H1 (cell line): ENCODE measurements around the gene TCFL5. TPM values are rescaled to one million over a fixed set of nuclear protein-coding genes. Genes with fewer than 3 reads are reported as not detected.

Experiments used
- CTCF ChIA-PET: fragments of 300-600 bp; sonication (Branson Sonifier 250); formaldehyde crosslinking; loops from one replicate; lab custom pipeline; 2021; ENCODE audit not compliant: partially characterized antibody; lab: Charles Lee
- POLR2A ChIA-PET: fragments of 300-600 bp; sonication (Branson Sonifier 250); formaldehyde crosslinking; loops from one replicate; lab custom pipeline; 2021; ENCODE audit warnings: inconsistent platforms; ENCODE audit not compliant: partially characterized antibody; lab: Charles Lee
- DNase-seq, 2 experiments: peaks; one replicate each; pipeline versions ENCODE4 v3.0.0 to v3.0.0-alpha.2; 2010 to 2022; ENCODE audit warnings: low spot score in 2 of 2, low read depth in 1 of 2, mixed read lengths in 1 of 2
- FAIRE-seq: peaks from 2 replicates; lab custom pipeline; 2011; peaks lifted over from hg19 to GRCh38; lab: Jason Lieb, UNC
- H2AFZ ChIP-seq: 2 replicates; pipeline ENCODE4 v1.8.1; 2012; ENCODE audit warnings: low read length, inconsistent platforms
- H2AK5ac ChIP-seq: 2 replicates; pipeline ENCODE4 v1.6.1; 2013; ENCODE audit warnings: low read depth, low read length
- H2BK120ac ChIP-seq: replicated peaks from 2 replicates; pipeline ENCODE3; 2013; ENCODE audit warnings: low read depth, low read length, inconsistent platforms
- H2BK12ac ChIP-seq: 2 replicates; pipeline ENCODE4 v1.6.1; 2013; ENCODE audit warnings: low read depth, low read length
- H2BK15ac ChIP-seq: 2 replicates; pipeline ENCODE4 v1.6.1; 2013; ENCODE audit warnings: low read length
- H2BK20ac ChIP-seq: 2 replicates; pipeline ENCODE4 v1.6.1; 2013; ENCODE audit warnings: low read length
- H2BK5ac ChIP-seq: 2 replicates; pipeline ENCODE4 v1.6.1; 2013; ENCODE audit warnings: low read depth, low read length
- H3K14ac ChIP-seq: 2 replicates; pipeline ENCODE4 v1.6.1; 2013; ENCODE audit warnings: inconsistent platforms; ENCODE audit not compliant: insufficient read length
- H3K18ac ChIP-seq: 2 replicates; pipeline ENCODE4 v1.6.1; 2013; ENCODE audit warnings: low read length; ENCODE audit errors: extremely low read depth
- H3K23ac ChIP-seq: 2 replicates; pipeline ENCODE4 v1.6.1; 2013; ENCODE audit warnings: inconsistent platforms; ENCODE audit not compliant: insufficient read length
- H3K23me2 ChIP-seq: 2 replicates; pipeline ENCODE4 v1.6.1; 2013; ENCODE audit warnings: low read depth, low read length
- H3K27ac ChIP-seq: 2 replicates; pipeline ENCODE4 v1.6.1; 2011; ENCODE audit warnings: low read depth, low read length, inconsistent platforms
- H3K27me3 ChIP-seq, 4 experiments: replicated peaks in 1 of 4; 1 replicate in 1 of 4; 2 replicates in 3 of 4; pipeline versions ENCODE4 v1.6.1 to v1.8.1; 2011 to 2013; ENCODE audit warnings: low read length in 3 of 4, mild to moderate bottlenecking in 3 of 4, inconsistent platforms in 2 of 4, mixed read lengths in 2 of 4, moderate library complexity in 1 of 4; ENCODE audit not compliant: control insufficient read depth in 3 of 4, insufficient read depth in 3 of 4; ENCODE audit errors: extremely low read depth in 1 of 4
- H3K36me3 ChIP-seq, 4 experiments: 2 replicates each; pipeline versions ENCODE4 v1.6.1 to v1.8.1; 2011 to 2013; ENCODE audit warnings: mild to moderate bottlenecking in 4 of 4, low read length in 3 of 4, moderate library complexity in 2 of 4, control low read depth in 1 of 4, inconsistent platforms in 1 of 4; ENCODE audit not compliant: insufficient read depth in 4 of 4, control insufficient read depth in 2 of 4
- H3K4ac ChIP-seq: replicated peaks from 2 replicates; pipeline ENCODE3; 2013; ENCODE audit warnings: low read length, low read depth, mixed read lengths, inconsistent platforms; ENCODE audit not compliant: insufficient read length
- H3K4me1 ChIP-seq, 4 experiments: replicated peaks in 1 of 4; 1 replicate in 1 of 4; 2 replicates in 3 of 4; pipeline versions ENCODE4 v1.6.1 to v1.8.1; 2011 to 2013; ENCODE audit warnings: low read length in 3 of 4, inconsistent platforms in 2 of 4, mixed read lengths in 1 of 4; ENCODE audit not compliant: insufficient read depth in 4 of 4, control insufficient read depth in 3 of 4
- H3K4me2 ChIP-seq, 2 experiments: 2 replicates each; pipeline versions ENCODE4 v1.6.1 to v1.8.1; 2011 to 2013; ENCODE audit warnings: low read depth in 2 of 2, low read length in 2 of 2, control low read depth in 1 of 2, inconsistent platforms in 1 of 2, mild to moderate bottlenecking in 1 of 2; ENCODE audit not compliant: insufficient read depth in 1 of 2
- H3K4me3 ChIP-seq, 4 experiments: fragments of 200-600, 300-600 bp in 1 of 4; sonication (generic), shearing (Covaris generic), sonication (Bioruptor Twin) in 1 of 4; 2 replicates each; pipeline versions ENCODE4 v1.5.1 to v1.8.1; 2011 to 2016; ENCODE audit warnings: low read length in 4 of 4, low read depth in 3 of 4, control low read depth in 2 of 4, inconsistent platforms in 2 of 4, mild to moderate bottlenecking in 2 of 4, mixed read lengths in 1 of 4, moderate library complexity in 1 of 4; ENCODE audit not compliant: insufficient read depth in 2 of 4; ENCODE audit errors: extremely low read depth in 1 of 4
- H3K56ac ChIP-seq: replicated peaks from 2 replicates; pipeline ENCODE3; 2013; ENCODE audit warnings: low read depth, mild to moderate bottlenecking, mixed read lengths, low read length, inconsistent platforms; ENCODE audit not compliant: insufficient read length
- H3K79me1 ChIP-seq: 2 replicates; pipeline ENCODE4 v1.6.1; 2013; ENCODE audit warnings: low read depth, low read length, control low read depth
- H3K79me2 ChIP-seq, 2 experiments: 2 replicates each; pipeline versions ENCODE4 v1.6.1 to v1.8.1; 2012 to 2013; ENCODE audit warnings: low read length in 2 of 2, mild to moderate bottlenecking in 2 of 2, inconsistent platforms in 1 of 2; ENCODE audit not compliant: insufficient read depth in 2 of 2, control insufficient read depth in 1 of 2
- H3K9ac ChIP-seq, 4 experiments: replicated peaks in 1 of 4; 1 replicate in 1 of 4; 2 replicates in 3 of 4; pipeline versions ENCODE4 v1.6.1 to v1.8.1; 2011 to 2013; ENCODE audit warnings: low read depth in 3 of 4, low read length in 3 of 4, control low read depth in 2 of 4, mild to moderate bottlenecking in 2 of 4, moderate library complexity in 2 of 4, inconsistent platforms in 1 of 4; ENCODE audit errors: extremely low read depth in 1 of 4
- H3K9me3 ChIP-seq, 2 experiments: 2 replicates each; pipeline versions ENCODE4 v1.6.1 to v1.8.1; 2012 to 2013; ENCODE audit warnings: mild to moderate bottlenecking in 2 of 2, moderate library complexity in 2 of 2, control low read depth in 1 of 2, inconsistent platforms in 1 of 2, low read depth in 1 of 2, low read length in 1 of 2, mixed read lengths in 1 of 2; ENCODE audit not compliant: insufficient read depth in 2 of 2
- H4K20me1 ChIP-seq, 2 experiments: replicated peaks in 1 of 2; 2 replicates each; pipeline versions ENCODE3 to v1.8.1; 2011 to 2013; ENCODE audit warnings: inconsistent platforms in 2 of 2, low read length in 2 of 2, mild to moderate bottlenecking in 1 of 2; ENCODE audit not compliant: insufficient read depth in 2 of 2, control insufficient read depth in 1 of 2
- H4K5ac ChIP-seq: 2 replicates; pipeline ENCODE4 v1.6.1; 2013; ENCODE audit warnings: low read length, low read depth, mixed read lengths, inconsistent platforms; ENCODE audit not compliant: insufficient read length
- H4K8ac ChIP-seq: 2 replicates; pipeline ENCODE4 v1.8.0; 2013; ENCODE audit warnings: mild to moderate bottlenecking, moderate library complexity, low read length, inconsistent platforms; ENCODE audit not compliant: insufficient read depth; ENCODE audit errors: extremely low read depth
- H4K91ac ChIP-seq: replicated peaks from 2 replicates; pipeline ENCODE3; 2013; ENCODE audit warnings: low read length, mixed read lengths, inconsistent platforms; ENCODE audit not compliant: insufficient read length
- CTCF ChIP-seq, 3 experiments: IDR thresholded peaks; 1 replicate in 2 of 3; 2 replicates in 1 of 3; pipeline versions ENCODE4 v1.5.1 to v1.6.1; 2011; ENCODE audit warnings: low read length in 3 of 3, mild to moderate bottlenecking in 3 of 3, inconsistent platforms in 2 of 3, low read depth in 1 of 3, moderate library complexity in 1 of 3; ENCODE audit not compliant: insufficient read depth in 1 of 3; ENCODE audit errors: control extremely low read depth in 1 of 3
- FOSL1 ChIP-seq: IDR thresholded peaks from 2 replicates; pipeline ENCODE4 v1.6.1; 2011; ENCODE audit warnings: mild to moderate bottlenecking, low read depth, low read length, moderate library complexity; ENCODE audit not compliant: insufficient read depth
- USF2 ChIP-seq: IDR thresholded peaks from 2 replicates; pipeline ENCODE4 v1.6.1; 2011; ENCODE audit warnings: low read length, improper control_type of control experiment
- YY1 ChIP-seq: IDR thresholded peaks from 2 replicates; pipeline ENCODE4 v1.6.1; 2011; ENCODE audit warnings: low read depth, mild to moderate bottlenecking, low read length
- WGBS, 2 experiments: shearing (Covaris generic) in 1 of 2; methylation state at CpG; one replicate each; pipeline versions ENCODE4 v1.1.6 to v1.1.7; 2013 to 2015; ENCODE audit warnings: low lambda C conversion rate in 2 of 2, mixed read lengths in 2 of 2, inconsistent platforms in 1 of 2, low coverage in 1 of 2, missing lambda C conversion rate in 1 of 2; ENCODE audit not compliant: insufficient replicate concordance in 2 of 2, insufficient coverage in 1 of 2, insufficient read length in 1 of 2; ENCODE audit errors: extremely low coverage in 1 of 2, missing lambda C conversion rate in 1 of 2; 5-methylcytosine and 5-hydroxymethylcytosine counted together
- polyA plus RNA-seq, 7 experiments: library from polyadenylated mRNA; depleted of rRNA in 3 of 7; stranded (reverse) in 5 of 7; unstranded in 2 of 7; fragments of >200 nt in 5 of 7; fragments of 200-250 nt in 2 of 7; gene quantifications; 1 replicate in 5 of 7; 2 replicates in 1 of 7; 4 replicates in 1 of 7; pipeline versions ENCODE4 v1.2.1 to v1.2.3, GENCODE V29; 2011 to 2013; ENCODE audit warnings: missing spikeins in 2 of 7, mixed read lengths in 2 of 7
- total RNA-seq: library from RNA; stranded (reverse); fragmentation: NEBNext Ultra II Directional; extraction: Animal tissue kit (Norgen Biotek cat#: 25700); gene quantifications from 2 replicates; pipeline ENCODE4 v1.2.1, GENCODE V29; 2021

Gene TCFL5
- total and polyA plus RNA-seq, 2 of the 8 experiments (the other 6 are each of a cell fraction or from before 2014, with no cell fraction given): 6.2 to 15.0 TPM

- Histone ChIP-seq H2BK120ac (no peak overlapping the region), H3K36me3 (peaks cover 0 to 23% (median 4%) of the 10 kb centered on the region in 4 experiments; a peak in 5 of 8 replicates), H3K56ac (no peak overlapping the region), H2AK5ac (no peak overlapping the region), H3K14ac (no peak overlapping the region), H3K27ac (no peak overlapping the region), H3K23me2 (no peaks in the 10 kb centered on the region), H2AFZ (no peak overlapping the region), H4K5ac (no peak overlapping the region), H3K79me1 (no peaks in the 10 kb centered on the region), H3K4me3 (no peak overlapping the region), H2BK5ac (no peak overlapping the region), H3K4me2 (no peak overlapping the region), H3K18ac (no peak overlapping the region), H4K8ac (no peak overlapping the region), H4K91ac (no peak overlapping the region), H3K23ac (no peak overlapping the region), H2BK12ac (no peak overlapping the region), H2BK15ac (no peak overlapping the region), H3K4ac (no peak overlapping the region), H3K9me3 (no peaks in the 10 kb centered on the region), H3K9ac (no peak overlapping the region), H3K79me2 (no peaks in the 10 kb centered on the region), H4K20me1 (no peaks in the 10 kb centered on the region), H3K27me3 (no peaks in the 10 kb centered on the region), H3K4me1 (peaks cover 0 to 10% (median 0%) of the 10 kb centered on the region in 4 experiments; a peak in 2 of 7 replicates), H2BK20ac (no peak overlapping the region)
- no peak for FAIRE-seq
- DNase-seq: no peak
- ChIA-PET POLR2A (interaction anchor here (1.0 to 3.5 kb wide), 5 partner anchors 9 to 23 kb away, joined by 3 to 22 read pairs (median 12); partner anchors contain the start of gene COL9A3), CTCF (interaction anchor here (1.0 to 3.8 kb wide), 6 partner anchors 9 to 172 kb away, joined by 3 to 22 read pairs (median 4); no protein-coding TSS in a partner anchor)
- TF ChIP-seq YY1: no peak
- no peak for TF ChIP-seq CTCF (IDR thresholded peaks at IDR 0.05; ENCODE audit: control extremely low read depth in 1 of 3, insufficient read depth in 1 of 3, low read depth in 1 of 3, low read length in 3 of 3)
- no peak for TF ChIP-seq USF2
- no peak for TF ChIP-seq FOSL1
- WGBS, 2 experiments: 84% methylated on average over 10 of the region's 10 CpGs; no CpG with 5 or more reads in 1 of the 2 experiments
Observed at GRCh38 chr20:62831854-62832211, 29.8 kb downstream of the TCFL5 start.
